OCI-LY3 (cell line): ENCODE results near the gene NTS.

Experiments
- EZH2phosphoT487 ChIP-seq: fragments of 200-600 bp; shearing (Covaris generic); IDR thresholded peaks from 2 replicates; pipeline ENCODE4 v1.6.1; 2018; ENCODE audit warnings: antibody characterized with exemption, mixed run types, low read depth
- TF ChIP-seq, protein P1 (sequence below): fragments of 200-600, 300-600 bp; sonication (generic); IDR thresholded peaks from 2 replicates; pipeline ENCODE4 v1.5.1; 2014; ENCODE audit warnings: antibody characterized with exemption, low read length, low read depth

DNA sequence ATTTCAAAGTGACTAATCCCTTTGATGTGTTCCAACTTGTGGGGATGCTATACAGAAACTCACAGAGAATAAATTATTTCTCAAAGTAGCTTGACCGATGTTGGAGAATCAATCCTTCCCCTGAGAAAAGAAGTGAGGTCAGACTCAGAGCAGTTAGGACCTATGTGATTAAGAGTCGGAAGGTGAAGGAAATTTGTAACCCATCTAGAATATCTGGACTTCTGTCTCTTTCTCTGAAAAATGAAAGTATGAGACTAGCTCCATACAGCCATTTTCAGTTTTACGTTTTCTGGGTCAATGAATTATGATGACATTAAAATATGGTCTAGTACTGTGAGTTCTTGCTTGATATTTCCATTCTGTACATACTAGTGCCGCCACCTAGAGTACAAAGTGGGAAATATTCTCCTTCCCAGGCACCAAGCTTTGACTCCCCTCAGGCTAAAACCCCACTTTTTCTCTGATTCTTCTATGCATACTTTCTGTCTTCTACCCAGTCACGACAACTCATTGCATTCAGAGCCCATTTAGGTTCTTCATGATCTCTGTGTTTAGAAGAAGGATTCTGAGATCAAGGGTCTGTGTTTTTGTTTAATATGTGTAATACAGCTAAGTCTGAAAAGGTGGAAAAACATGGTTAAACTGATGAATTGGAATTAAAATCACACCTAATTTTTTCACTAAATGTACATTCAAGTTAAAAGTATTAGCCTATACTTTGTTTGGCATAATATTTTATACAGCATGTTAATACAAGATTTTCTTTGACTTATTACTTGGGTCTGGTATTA lies 6.9 kb upstream of the NTS start:
- TF ChIP-seq, protein P1, sequence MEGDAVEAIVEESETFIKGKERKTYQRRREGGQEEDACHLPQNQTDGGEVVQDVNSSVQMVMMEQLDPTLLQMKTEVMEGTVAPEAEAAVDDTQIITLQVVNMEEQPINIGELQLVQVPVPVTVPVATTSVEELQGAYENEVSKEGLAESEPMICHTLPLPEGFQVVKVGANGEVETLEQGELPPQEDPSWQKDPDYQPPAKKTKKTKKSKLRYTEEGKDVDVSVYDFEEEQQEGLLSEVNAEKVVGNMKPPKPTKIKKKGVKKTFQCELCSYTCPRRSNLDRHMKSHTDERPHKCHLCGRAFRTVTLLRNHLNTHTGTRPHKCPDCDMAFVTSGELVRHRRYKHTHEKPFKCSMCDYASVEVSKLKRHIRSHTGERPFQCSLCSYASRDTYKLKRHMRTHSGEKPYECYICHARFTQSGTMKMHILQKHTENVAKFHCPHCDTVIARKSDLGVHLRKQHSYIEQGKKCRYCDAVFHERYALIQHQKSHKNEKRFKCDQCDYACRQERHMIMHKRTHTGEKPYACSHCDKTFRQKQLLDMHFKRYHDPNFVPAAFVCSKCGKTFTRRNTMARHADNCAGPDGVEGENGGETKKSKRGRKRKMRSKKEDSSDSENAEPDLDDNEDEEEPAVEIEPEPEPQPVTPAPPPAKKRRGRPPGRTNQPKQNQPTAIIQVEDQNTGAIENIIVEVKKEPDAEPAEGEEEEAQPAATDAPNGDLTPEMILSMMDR = peak; percentile 84
- no peak for TF ChIP-seq EZH2phosphoT487
